HG03159 (cell line): ENCODE measurements around the gene TAF11L14.
"Not testable (repeated sequence)": the region's sequence is repeated elsewhere in the genome, so short reads cannot be mapped to it uniquely, and the experiment has no call there.

ENCODE experiments used
- ATAC-seq: cut with Tn5 transposase; IDR thresholded peaks from one replicate; pipeline ENCODE4 v1.9.1; 2021; ENCODE audit warnings: mild to moderate bottlenecking, moderate library complexity; ENCODE audit not compliant: unreplicated experiment

The TAF11L14 gene

GRCh38 chr5:17634160-17634559 lies at the start of gene TAF11L14:
TSS of gene TAF11L14 (plus strand) at chr5:17634460.
- ATAC-seq = no peak

GRCh38 chr5:17585658-17586057 lies 48.6 kb upstream of the TAF11L14 start, which contains the start of gene TAF11L7:
TSS of gene TAF11L7 (minus strand) at chr5:17585758.
- not testable (repeated sequence) for ATAC-seq

GRCh38 chr5:17590860-17591259 lies 43.4 kb upstream of the TAF11L14 start, which contains the start of gene TAF11L8:
TSS of gene TAF11L8 (minus strand) at chr5:17590960.
- not testable (repeated sequence) for ATAC-seq

- not testable (repeated sequence) for ATAC-seq
These were observed 40.0 kb upstream of the TAF11L14 start, which contains the start of gene TAF11L9 for GRCh38 chr5:17594255-17594654. TSS of gene TAF11L9 (minus strand) at chr5:17594394.

GRCh38 chr5:17597728-17598127 lies 36.5 kb upstream of the TAF11L14 start, which contains the start of gene TAF11L10:
TSS of gene TAF11L10 (minus strand) at chr5:17597828.
- not testable (repeated sequence) for ATAC-seq

- not testable (repeated sequence) for ATAC-seq
These were observed 30.4 kb upstream of the TAF11L14 start, which contains the start of gene TAF11L11 for GRCh38 chr5:17603880-17604279. TSS of gene TAF11L11 (plus strand) at chr5:17604183.

GRCh38 chr5:17604951-17605350 lies 29.3 kb upstream of the TAF11L14 start:
- no peak for ATAC-seq

GRCh38 chr5:17607461-17607860 lies 26.8 kb upstream of the TAF11L14 start:
- not testable (repeated sequence) for ATAC-seq

GRCh38 chr5:17610092-17610491 lies 24.2 kb upstream of the TAF11L14 start, which contains the start of gene TAF11L12:
TSS of gene TAF11L12 (plus strand) at chr5:17610392.
- ATAC-seq = not testable (repeated sequence)

- no peak for ATAC-seq
These were observed 19.2 kb upstream of the TAF11L14 start for GRCh38 chr5:17614872-17615605.

GRCh38 chr5:17619354-17619753 lies 14.9 kb upstream of the TAF11L14 start:
- no peak for ATAC-seq

GRCh38 chr5:17620627-17621026 lies 13.6 kb upstream of the TAF11L14 start:
- no peak for ATAC-seq

- no peak for ATAC-seq
These were observed 8.6 kb upstream of the TAF11L14 start for GRCh38 chr5:17625686-17626085.

- ATAC-seq = not testable (repeated sequence)
These were observed 2.5 kb upstream of the TAF11L14 start, which contains the start of gene TAF11L13 for GRCh38 chr5:17631788-17632187. TSS of gene TAF11L13 (plus strand) at chr5:17632088.

GRCh38 chr5:17649232-17649631 lies 15.0 kb downstream of the TAF11L14 start:
- not testable (repeated sequence) for ATAC-seq

GRCh38 chr5:17655201-17655759 lies 21.0 kb downstream of the TAF11L14 start:
- ATAC-seq = not testable (repeated sequence)

- no peak for ATAC-seq
These were observed 21.7 kb downstream of the TAF11L14 start for GRCh38 chr5:17655921-17656320.

- ATAC-seq = no peak
These were observed 28.9 kb downstream of the TAF11L14 start for GRCh38 chr5:17663182-17663581.

GRCh38 chr5:17665836-17666235 lies 31.6 kb downstream of the TAF11L14 start:
- no peak for ATAC-seq

GRCh38 chr5:17666726-17667235 lies 32.5 kb downstream of the TAF11L14 start:
- no peak for ATAC-seq

GRCh38 chr5:17670353-17670752 lies 36.1 kb downstream of the TAF11L14 start:
- ATAC-seq = no peak
